K562 (cell line): ENCODE results near the gene SLC49A4. TPM values are rescaled to one million over a fixed set of nuclear protein-coding genes. Genes with fewer than 3 reads are reported as not detected.

Experiments used
- C11orf30 ChIP-seq: fragments of 450-650 bp; IDR thresholded peaks from 2 replicates; pipeline ENCODE4 v1.6.1; 2016; ENCODE audit warnings: low read depth, mild to moderate bottlenecking
- CHD2 ChIP-seq: IDR thresholded peaks from 2 replicates; pipeline ENCODE4 v1.6.1; 2011; ENCODE audit warnings: low read depth, low read length
- KLF1 ChIP-seq: fragments of 450-650 bp; IDR thresholded peaks from 2 replicates; pipeline ENCODE4 v1.6.1; 2016; ENCODE audit warnings: missing genetic modification characterization, missing compliant biosample characterization
- MAFG ChIP-seq: fragments of 450-650 bp; conservative IDR thresholded peaks from 2 replicates; pipeline ENCODE4 v1.6.1; 2016; ENCODE audit warnings: missing genetic modification characterization, missing compliant biosample characterization
- NONO ChIP-seq, 2 experiments: fragments of 200-400 bp in 1 of 2; fragments of 450-650 bp in 1 of 2; formaldehyde crosslinking in 1 of 2; IDR thresholded peaks; 2 replicates each; pipeline ENCODE4 v1.6.1; 2017; ENCODE audit warnings: low read depth in 2 of 2, mild to moderate bottlenecking in 2 of 2, moderate library complexity in 2 of 2, low read length in 1 of 2
- PML ChIP-seq: IDR thresholded peaks from 2 replicates; pipeline ENCODE4 v1.6.1; 2012; ENCODE audit warnings: low read length, inconsistent platforms
- RBFOX2 ChIP-seq: fragments of 200-400 bp; formaldehyde crosslinking; IDR thresholded peaks from 2 replicates; pipeline ENCODE4 v1.6.1; 2017; ENCODE audit warnings: low read depth, mild to moderate bottlenecking, low read length, moderate library complexity
- ZNF347 ChIP-seq: fragments of 450-650 bp; formaldehyde crosslinking; IDR thresholded peaks from 2 replicates; pipeline ENCODE4 v1.4.0; 2020; ENCODE audit warnings: low read depth, mild to moderate bottlenecking, moderate library complexity
- ZNF354B ChIP-seq: fragments of 250-450 bp; sonication (Bioruptor Pico); IDR thresholded peaks from 2 replicates; pipeline ENCODE4 v1.4.0; 2020
- ZNF609 ChIP-seq: sonication (generic); formaldehyde crosslinking; IDR thresholded peaks from 2 replicates; pipeline ENCODE4 v1.8.1; 2023; ENCODE audit warnings: missing genetic modification reagents, mild to moderate bottlenecking, borderline replicate concordance
- ZNF79 ChIP-seq: fragments of 250-450 bp; sonication (Bioruptor Pico); IDR thresholded peaks from 2 replicates; pipeline ENCODE4 v1.4.0; 2020; ENCODE audit warnings: low read depth, mild to moderate bottlenecking, moderate library complexity
- polyA plus RNA-seq, 8 experiments: library from polyadenylated mRNA; depleted of rRNA in 4 of 8; stranded (reverse) in 5 of 8; unstranded in 3 of 8; fragments of >200 nt; fragmentation: Nextera tagmentation in 2 of 8; fragmentation: Illumina TruSeq in 1 of 8; extraction: Ambion mirVana in 2 of 8; extraction: Trizol in 1 of 8; gene quantifications; 2 replicates each; pipeline versions ENCODE4 v1.2.1 to v1.2.3, GENCODE V29; 2011 to 2014; ENCODE audit warnings: inconsistent platforms in 1 of 8, missing spikeins in 1 of 8
- total RNA-seq, 7 experiments: library from RNA; depleted of rRNA in 6 of 7; stranded (reverse); fragments of >200 nt in 6 of 7; fragmentation: Illumina TruSeq in 2 of 7; extraction: Trizol in 2 of 7; gene quantifications; 2 replicates each; pipeline versions ENCODE4 v1.2.1 to v1.2.3, GENCODE V29; 2011 to 2021; ENCODE audit warnings: low replicate concordance in 1 of 7
- TF ChIP-seq, protein P1 (sequence below): fragments of 250-450 bp; sonication (Bioruptor Pico); IDR thresholded peaks from 2 replicates; pipeline ENCODE4 v1.5.0; 2021; ENCODE audit warnings: mild to moderate bottlenecking, borderline replicate concordance
- TF ChIP-seq, protein P2 (sequence below): sonication (generic); formaldehyde crosslinking; IDR thresholded peaks from 2 replicates; pipeline ENCODE4 v1.4.0; 2020; ENCODE audit warnings: mild to moderate bottlenecking, missing genetic modification reagents
- TF ChIP-seq, protein P3 (sequence below): fragments of 450-650 bp; IDR thresholded peaks from 2 replicates; pipeline ENCODE4 v1.6.1; 2016; ENCODE audit warnings: borderline replicate concordance
- TF ChIP-seq, protein P4 (sequence below): fragments of 450-650 bp; IDR thresholded peaks from 2 replicates; pipeline ENCODE4 v1.6.1; 2016

The SLC49A4 gene
- total and polyA plus RNA-seq, 9 of the 15 experiments (the other 6 are each of a cell fraction or from before 2014, with no cell fraction given), result 0.15 to 1.3 (median 0.83) TPM

- TF ChIP-seq, protein P1, sequence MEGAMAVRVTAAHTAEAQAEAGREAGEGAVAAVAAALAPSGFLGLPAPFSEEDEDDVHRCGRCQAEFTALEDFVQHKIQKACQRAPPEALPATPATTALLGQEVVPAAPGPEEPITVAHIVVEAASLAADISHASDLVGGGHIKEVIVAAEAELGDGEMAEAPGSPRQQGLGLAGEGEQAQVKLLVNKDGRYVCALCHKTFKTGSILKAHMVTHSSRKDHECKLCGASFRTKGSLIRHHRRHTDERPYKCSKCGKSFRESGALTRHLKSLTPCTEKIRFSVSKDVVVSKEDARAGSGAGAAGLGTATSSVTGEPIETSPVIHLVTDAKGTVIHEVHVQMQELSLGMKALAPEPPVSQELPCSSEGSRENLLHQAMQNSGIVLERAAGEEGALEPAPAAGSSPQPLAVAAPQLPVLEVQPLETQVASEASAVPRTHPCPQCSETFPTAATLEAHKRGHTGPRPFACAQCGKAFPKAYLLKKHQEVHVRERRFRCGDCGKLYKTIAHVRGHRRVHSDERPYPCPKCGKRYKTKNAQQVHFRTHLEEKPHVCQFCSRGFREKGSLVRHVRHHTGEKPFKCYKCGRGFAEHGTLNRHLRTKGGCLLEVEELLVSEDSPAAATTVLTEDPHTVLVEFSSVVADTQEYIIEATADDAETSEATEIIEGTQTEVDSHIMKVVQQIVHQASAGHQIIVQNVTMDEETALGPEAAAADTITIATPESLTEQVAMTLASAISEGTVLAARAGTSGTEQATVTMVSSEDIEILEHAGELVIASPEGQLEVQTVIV, result no peak
- TF ChIP-seq, protein P2, sequence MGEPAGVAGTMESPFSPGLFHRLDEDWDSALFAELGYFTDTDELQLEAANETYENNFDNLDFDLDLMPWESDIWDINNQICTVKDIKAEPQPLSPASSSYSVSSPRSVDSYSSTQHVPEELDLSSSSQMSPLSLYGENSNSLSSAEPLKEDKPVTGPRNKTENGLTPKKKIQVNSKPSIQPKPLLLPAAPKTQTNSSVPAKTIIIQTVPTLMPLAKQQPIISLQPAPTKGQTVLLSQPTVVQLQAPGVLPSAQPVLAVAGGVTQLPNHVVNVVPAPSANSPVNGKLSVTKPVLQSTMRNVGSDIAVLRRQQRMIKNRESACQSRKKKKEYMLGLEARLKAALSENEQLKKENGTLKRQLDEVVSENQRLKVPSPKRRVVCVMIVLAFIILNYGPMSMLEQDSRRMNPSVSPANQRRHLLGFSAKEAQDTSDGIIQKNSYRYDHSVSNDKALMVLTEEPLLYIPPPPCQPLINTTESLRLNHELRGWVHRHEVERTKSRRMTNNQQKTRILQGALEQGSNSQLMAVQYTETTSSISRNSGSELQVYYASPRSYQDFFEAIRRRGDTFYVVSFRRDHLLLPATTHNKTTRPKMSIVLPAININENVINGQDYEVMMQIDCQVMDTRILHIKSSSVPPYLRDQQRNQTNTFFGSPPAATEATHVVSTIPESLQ, result no peak
- no peak for TF ChIP-seq ZNF79
- no peak for TF ChIP-seq CHD2
- TF ChIP-seq MAFG (tag), result peak; percentile 47
- no peak for TF ChIP-seq ZNF347 (CRISPR knock-in tag)
- no peak for TF ChIP-seq KLF1 (tag)
- TF ChIP-seq ZNF354B, result no peak
- no peak for TF ChIP-seq PML
- no peak for TF ChIP-seq NONO (IDR thresholded peaks at IDR 0.05; ENCODE audit: low read depth in 2 of 2, low read length in 1 of 2)
- TF ChIP-seq C11orf30, result peak; percentile 65
- TF ChIP-seq, protein P3, sequence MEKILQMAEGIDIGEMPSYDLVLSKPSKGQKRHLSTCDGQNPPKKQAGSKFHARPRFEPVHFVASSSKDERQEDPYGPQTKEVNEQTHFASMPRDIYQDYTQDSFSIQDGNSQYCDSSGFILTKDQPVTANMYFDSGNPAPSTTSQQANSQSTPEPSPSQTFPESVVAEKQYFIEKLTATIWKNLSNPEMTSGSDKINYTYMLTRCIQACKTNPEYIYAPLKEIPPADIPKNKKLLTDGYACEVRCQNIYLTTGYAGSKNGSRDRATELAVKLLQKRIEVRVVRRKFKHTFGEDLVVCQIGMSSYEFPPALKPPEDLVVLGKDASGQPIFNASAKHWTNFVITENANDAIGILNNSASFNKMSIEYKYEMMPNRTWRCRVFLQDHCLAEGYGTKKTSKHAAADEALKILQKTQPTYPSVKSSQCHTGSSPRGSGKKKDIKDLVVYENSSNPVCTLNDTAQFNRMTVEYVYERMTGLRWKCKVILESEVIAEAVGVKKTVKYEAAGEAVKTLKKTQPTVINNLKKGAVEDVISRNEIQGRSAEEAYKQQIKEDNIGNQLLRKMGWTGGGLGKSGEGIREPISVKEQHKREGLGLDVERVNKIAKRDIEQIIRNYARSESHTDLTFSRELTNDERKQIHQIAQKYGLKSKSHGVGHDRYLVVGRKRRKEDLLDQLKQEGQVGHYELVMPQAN, result no peak
- no peak for TF ChIP-seq RBFOX2
- no peak for TF ChIP-seq ZNF609 (CRISPR knock-in tag)
- TF ChIP-seq, protein P4, sequence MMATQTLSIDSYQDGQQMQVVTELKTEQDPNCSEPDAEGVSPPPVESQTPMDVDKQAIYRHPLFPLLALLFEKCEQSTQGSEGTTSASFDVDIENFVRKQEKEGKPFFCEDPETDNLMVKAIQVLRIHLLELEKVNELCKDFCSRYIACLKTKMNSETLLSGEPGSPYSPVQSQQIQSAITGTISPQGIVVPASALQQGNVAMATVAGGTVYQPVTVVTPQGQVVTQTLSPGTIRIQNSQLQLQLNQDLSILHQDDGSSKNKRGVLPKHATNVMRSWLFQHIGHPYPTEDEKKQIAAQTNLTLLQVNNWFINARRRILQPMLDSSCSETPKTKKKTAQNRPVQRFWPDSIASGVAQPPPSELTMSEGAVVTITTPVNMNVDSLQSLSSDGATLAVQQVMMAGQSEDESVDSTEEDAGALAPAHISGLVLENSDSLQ, result no peak
Measured at GRCh38 chr3:122760453-122761271, 34.2 kb upstream of the SLC49A4 start (continued).
